Fibroblast of gingiva (primary cell): ENCODE data around the gene MLPH.

Experiments
- DNase-seq: peaks from one replicate; pipeline ENCODE4 v3.0.0-alpha.2; 2011; ENCODE audit warnings: low read depth

MLPH gene

GRCh38 chr2:237546040-237546875 lies 59.2 kb downstream of the MLPH start:
- no peak for DNase-seq

- DNase-seq: no peak
These were observed 59.9 kb downstream of the MLPH start for GRCh38 chr2:237546876-237547395.

GRCh38 chr2:237547841-237548416 lies 60.9 kb downstream of the MLPH start:
- DNase-seq: no peak

- DNase-seq: no peak
These were observed 62.2 kb downstream of the MLPH start for GRCh38 chr2:237549216-237549615.

GRCh38 chr2:237549643-237550415 lies 62.8 kb downstream of the MLPH start:
- no peak for DNase-seq

GRCh38 chr2:237551071-237551574 lies 64.1 kb downstream of the MLPH start:
- DNase-seq: no peak

- no peak for DNase-seq
These were observed 65.9 kb downstream of the MLPH start for GRCh38 chr2:237552908-237553307.

GRCh38 chr2:237553948-237554347 lies 66.9 kb downstream of the MLPH start:
- no peak for DNase-seq

- DNase-seq: no peak
These were observed 68.5 kb downstream of the MLPH start for GRCh38 chr2:237555560-237555959.

- no peak for DNase-seq
These were observed 70.0 kb downstream of the MLPH start for GRCh38 chr2:237556773-237557632.

GRCh38 chr2:237557633-237558015 lies 70.6 kb downstream of the MLPH start:
- no peak for DNase-seq

- DNase-seq: peak; percentile 79
These were observed 72.0 kb downstream of the MLPH start for GRCh38 chr2:237558961-237559641.

GRCh38 chr2:237561221-237561620 lies 74.2 kb downstream of the MLPH start:
- DNase-seq: no peak

- DNase-seq: no peak
These were observed 76.8 kb downstream of the MLPH start for GRCh38 chr2:237563816-237564215.

GRCh38 chr2:237564526-237565131 lies 77.6 kb downstream of the MLPH start:
- no peak for DNase-seq

- DNase-seq: no peak
These were observed 78.9 kb downstream of the MLPH start for GRCh38 chr2:237565974-237566373.

GRCh38 chr2:237566401-237567235 lies 79.6 kb downstream of the MLPH start, which contains the start of gene PRLH:
Gene PRLH, plus strand, starts transcription at chr2:237566574. Its CDS starts 0 bp downstream, at chr2:237566574.
- DNase-seq: no peak

GRCh38 chr2:237567276-237568029 lies 80.4 kb downstream of the MLPH start:
- no peak for DNase-seq
